GM12891 (cell line): ENCODE measurements around the gene LRPAP1.

Experiments
- POLR2A ChIP-seq: IDR thresholded peaks from 2 replicates; pipeline ENCODE4 v1.6.1; 2011; ENCODE audit warnings: low read depth, low read length, control low read depth
- POLR2AphosphoS5 ChIP-seq: IDR thresholded peaks from 2 replicates; pipeline ENCODE4 v1.6.1; 2011; ENCODE audit warnings: low read depth, low read length, control low read depth
- SPI1 ChIP-seq: IDR thresholded peaks from 2 replicates; pipeline ENCODE4 v1.6.1; 2011; ENCODE audit warnings: low read depth, low read length, control low read depth
- TAF1 ChIP-seq: IDR thresholded peaks from 2 replicates; pipeline ENCODE4 v1.6.1; 2011; ENCODE audit warnings: low read depth, low read length, control low read depth

GRCh38 chr4:3533423-3533820 is 1.2 kb upstream of the LRPAP1 start:
- TF ChIP-seq TAF1 (no peak), POLR2A (no peak), SPI1 (no peak), POLR2AphosphoS5 (no peak)
